GOT3 (cell line): ENCODE results near the gene ARFGEF2.

Experiments
- DNase-seq: peaks from one replicate; lab custom pipeline; 2025; ENCODE audit warnings: mixed read lengths; lab: John Stamatoyannopoulos, UW

Gene ARFGEF2

GRCh38 chr20:48899881-48900280, 21.6 kb upstream of the ARFGEF2 start:
- no peak for DNase-seq

GRCh38 chr20:48901326-48901725, 20.2 kb upstream of the ARFGEF2 start:
- no peak for DNase-seq

- no peak for DNase-seq
Measured at GRCh38 chr20:48903705-48904104, 17.8 kb upstream of the ARFGEF2 start.

GRCh38 chr20:48904566-48905296, 16.8 kb upstream of the ARFGEF2 start:
- DNase-seq = peak; percentile 11

- no peak for DNase-seq
Measured at GRCh38 chr20:48905297-48905647, 16.2 kb upstream of the ARFGEF2 start.

GRCh38 chr20:48906221-48906877, 15.2 kb upstream of the ARFGEF2 start:
- DNase-seq = no peak

GRCh38 chr20:48908656-48909319, 12.7 kb upstream of the ARFGEF2 start:
- DNase-seq = no peak

- DNase-seq = no peak
Measured at GRCh38 chr20:48909910-48910309, 11.6 kb upstream of the ARFGEF2 start.

GRCh38 chr20:48910347-48910781, 11.1 kb upstream of the ARFGEF2 start:
- DNase-seq = no peak

GRCh38 chr20:48912065-48912464, 9.4 kb upstream of the ARFGEF2 start:
- DNase-seq = no peak

- no peak for DNase-seq
Measured at GRCh38 chr20:48916699-48917098, 4.8 kb upstream of the ARFGEF2 start.

- no peak for DNase-seq
Measured at GRCh38 chr20:48919336-48919881, 2.1 kb upstream of the ARFGEF2 start.

GRCh38 chr20:48919882-48920526, 1.5 kb upstream of the ARFGEF2 start:
- no peak for DNase-seq

- DNase-seq = no peak
Measured at GRCh38 chr20:48920527-48921167, 864 bp upstream of the ARFGEF2 start.

GRCh38 chr20:48921883-48922820, 641 bp downstream of the ARFGEF2 start:
- DNase-seq = no peak

GRCh38 chr20:48923149-48923718, 1.7 kb downstream of the ARFGEF2 start:
- no peak for DNase-seq

- DNase-seq = no peak
Measured at GRCh38 chr20:48924756-48925109, 3.2 kb downstream of the ARFGEF2 start.

GRCh38 chr20:48926267-48926666, 4.8 kb downstream of the ARFGEF2 start:
- no peak for DNase-seq

GRCh38 chr20:48926821-48927220, 5.3 kb downstream of the ARFGEF2 start:
- no peak for DNase-seq
